Keratinocyte (primary cell): ENCODE results near the gene RSPRY1.

Experiments used
- EZH2 ChIP-seq: IDR thresholded peaks from one replicate; pipeline ENCODE4 v1.6.1; 2012; ENCODE audit warnings: inconsistent platforms, mild to moderate bottlenecking, low read length, moderate library complexity
- TF ChIP-seq, protein P1 (sequence below), 3 experiments: IDR thresholded peaks in 1 of 3; conservative IDR thresholded peaks in 1 of 3; optimal IDR thresholded peaks in 1 of 3; 2 replicates in 2 of 3; 3 replicates in 1 of 3; pipeline versions ENCODE3 to v1.5.1; 2011; ENCODE audit warnings: low read length in 3 of 3, mild to moderate bottlenecking in 3 of 3, moderate library complexity in 2 of 3, control low read depth in 1 of 3, inconsistent platforms in 1 of 3; ENCODE audit not compliant: insufficient read depth in 2 of 3; ENCODE audit errors: extremely low read depth in 1 of 3

GRCh38 chr16:57146735-57147134, 39.4 kb upstream of the RSPRY1 start:
- TF ChIP-seq, protein P1, sequence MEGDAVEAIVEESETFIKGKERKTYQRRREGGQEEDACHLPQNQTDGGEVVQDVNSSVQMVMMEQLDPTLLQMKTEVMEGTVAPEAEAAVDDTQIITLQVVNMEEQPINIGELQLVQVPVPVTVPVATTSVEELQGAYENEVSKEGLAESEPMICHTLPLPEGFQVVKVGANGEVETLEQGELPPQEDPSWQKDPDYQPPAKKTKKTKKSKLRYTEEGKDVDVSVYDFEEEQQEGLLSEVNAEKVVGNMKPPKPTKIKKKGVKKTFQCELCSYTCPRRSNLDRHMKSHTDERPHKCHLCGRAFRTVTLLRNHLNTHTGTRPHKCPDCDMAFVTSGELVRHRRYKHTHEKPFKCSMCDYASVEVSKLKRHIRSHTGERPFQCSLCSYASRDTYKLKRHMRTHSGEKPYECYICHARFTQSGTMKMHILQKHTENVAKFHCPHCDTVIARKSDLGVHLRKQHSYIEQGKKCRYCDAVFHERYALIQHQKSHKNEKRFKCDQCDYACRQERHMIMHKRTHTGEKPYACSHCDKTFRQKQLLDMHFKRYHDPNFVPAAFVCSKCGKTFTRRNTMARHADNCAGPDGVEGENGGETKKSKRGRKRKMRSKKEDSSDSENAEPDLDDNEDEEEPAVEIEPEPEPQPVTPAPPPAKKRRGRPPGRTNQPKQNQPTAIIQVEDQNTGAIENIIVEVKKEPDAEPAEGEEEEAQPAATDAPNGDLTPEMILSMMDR (optimal IDR thresholded peaks at IDR 0.05 in 1 of 3, IDR thresholded peaks at IDR 0.05 in 1 of 3, conservative IDR thresholded peaks at IDR 0.05 in 1 of 3; ENCODE audit: extremely low read depth in 1 of 3, insufficient read depth in 2 of 3, low read length in 3 of 3) = no peak
- TF ChIP-seq EZH2 = no peak
